CMK (cell line): ENCODE results near the gene WRNIP1.
"Not testable (repeated sequence)": the region's sequence is repeated elsewhere in the genome, so short reads cannot be mapped to it uniquely, and the experiment has no call there.

Experiments used
- DNase-seq: peaks from one replicate; pipeline ENCODE4 v3.0.0-alpha.2; 2010; ENCODE audit warnings: low read depth

WRNIP1 gene

GRCh38 chr6:2784930-2785329, 19.7 kb downstream of the WRNIP1 start:
- no peak for DNase-seq

- DNase-seq = no peak
Observed at GRCh38 chr6:2786269-2786668, 21.1 kb downstream of the WRNIP1 start.

- DNase-seq = no peak
Observed at GRCh38 chr6:2790588-2791449, 25.6 kb downstream of the WRNIP1 start.

GRCh38 chr6:2791450-2791974, 26.3 kb downstream of the WRNIP1 start:
- no peak for DNase-seq

GRCh38 chr6:2792330-2793110, 27.3 kb downstream of the WRNIP1 start:
- DNase-seq = no peak

- DNase-seq = no peak
Observed at GRCh38 chr6:2793534-2794151, 28.4 kb downstream of the WRNIP1 start.

GRCh38 chr6:2794171-2794730, 29.1 kb downstream of the WRNIP1 start:
- no peak for DNase-seq

- DNase-seq = no peak
Observed at GRCh38 chr6:2795162-2795561, 30.0 kb downstream of the WRNIP1 start.

GRCh38 chr6:2795956-2796355, 30.8 kb downstream of the WRNIP1 start:
- no peak for DNase-seq

- DNase-seq = no peak
Observed at GRCh38 chr6:2796861-2797260, 31.7 kb downstream of the WRNIP1 start.

GRCh38 chr6:2797564-2798031, 32.4 kb downstream of the WRNIP1 start:
- DNase-seq = no peak

GRCh38 chr6:2798586-2799134, 33.5 kb downstream of the WRNIP1 start:
- DNase-seq = no peak

GRCh38 chr6:2799936-2800527, 34.8 kb downstream of the WRNIP1 start:
- DNase-seq = no peak

GRCh38 chr6:2800552-2801316, 35.5 kb downstream of the WRNIP1 start:
- DNase-seq = no peak

GRCh38 chr6:2801687-2802086, 36.5 kb downstream of the WRNIP1 start:
- DNase-seq = not testable (repeated sequence)

- DNase-seq = no peak
Observed at GRCh38 chr6:2802521-2803060, 37.4 kb downstream of the WRNIP1 start.

GRCh38 chr6:2803731-2804429, 38.7 kb downstream of the WRNIP1 start:
- DNase-seq = no peak

- no peak for DNase-seq
Observed at GRCh38 chr6:2804516-2804915, 39.3 kb downstream of the WRNIP1 start.

- no peak for DNase-seq
Observed at GRCh38 chr6:2805031-2805430, 39.8 kb downstream of the WRNIP1 start.

- no peak for DNase-seq
Observed at GRCh38 chr6:2806644-2807043, 41.5 kb downstream of the WRNIP1 start.
